HepG2 (cell line): Measurements from ENCODE around the gene TICAM2. TPM values are rescaled to one million over a fixed set of nuclear protein-coding genes. Genes with fewer than 3 reads are reported as not detected.

Experiments used
- ADNP ChIP-seq: sonication (generic); formaldehyde crosslinking; IDR thresholded peaks from 2 replicates; pipeline ENCODE4 v1.4.0; 2020; ENCODE audit warnings: missing genetic modification reagents
- BCL6 ChIP-seq: IDR thresholded peaks from 2 replicates; pipeline ENCODE4 v1.6.1; 2016; ENCODE audit warnings: missing genetic modification reagents, missing compliant biosample characterization
- BCLAF1 ChIP-seq: fragments of 450-650 bp; IDR thresholded peaks from 2 replicates; pipeline ENCODE4 v1.6.1; 2017; ENCODE audit warnings: mild to moderate bottlenecking
- CREM ChIP-seq, 2 experiments: sonication (generic) in 1 of 2; formaldehyde crosslinking in 1 of 2; IDR thresholded peaks; 2 replicates each; pipeline versions ENCODE4 v1.4.0 to v1.6.1; 2016 to 2020; ENCODE audit warnings: antibody characterized with exemption in 1 of 2, mild to moderate bottlenecking in 1 of 2, missing genetic modification reagents in 1 of 2
- FOXA3 ChIP-seq: IDR thresholded peaks from 2 replicates; pipeline ENCODE4 v1.6.1; 2016; ENCODE audit warnings: missing genetic modification reagents, missing compliant biosample characterization
- GABPA ChIP-seq, 2 experiments: IDR thresholded peaks; 2 replicates each; pipeline ENCODE4 v1.6.1; 2011 to 2016; ENCODE audit warnings: low read depth in 2 of 2, low read length in 1 of 2, missing biosample characterization in 1 of 2, missing genetic modification characterization in 1 of 2
- IKZF5 ChIP-seq: IDR thresholded peaks from 2 replicates; pipeline ENCODE4 v1.6.1; 2018; ENCODE audit warnings: missing genetic modification reagents, mild to moderate bottlenecking, missing compliant biosample characterization
- KAT8 ChIP-seq: IDR thresholded peaks from 2 replicates; pipeline ENCODE4 v1.6.1; 2016; ENCODE audit warnings: missing genetic modification reagents, missing compliant biosample characterization
- PHF20 ChIP-seq: sonication (generic); formaldehyde crosslinking; IDR thresholded peaks from 2 replicates; pipeline ENCODE4 v1.5.0; 2020; ENCODE audit warnings: mild to moderate bottlenecking, missing genetic modification reagents
- RAD21 ChIP-seq: fragments of 450-650 bp; formaldehyde crosslinking; IDR thresholded peaks from 2 replicates; pipeline ENCODE4 v1.5.0; 2020; ENCODE audit warnings: mild to moderate bottlenecking
- SP2 ChIP-seq: sonication (generic); formaldehyde crosslinking; IDR thresholded peaks from 2 replicates; pipeline ENCODE4 v1.5.1; 2020; ENCODE audit warnings: mild to moderate bottlenecking, missing genetic modification reagents
- TMF1 ChIP-seq: sonication (generic); formaldehyde crosslinking; IDR thresholded peaks from 2 replicates; pipeline ENCODE4 v1.8.1; 2022; ENCODE audit warnings: low read depth, missing genetic modification reagents
- TSC22D2 ChIP-seq: sonication (generic); formaldehyde crosslinking; IDR thresholded peaks from 2 replicates; pipeline ENCODE4 v1.5.1; 2020; ENCODE audit warnings: missing genetic modification reagents, mild to moderate bottlenecking, borderline replicate concordance
- ZGPAT ChIP-seq: IDR thresholded peaks from 2 replicates; pipeline ENCODE4 v1.6.1; 2016; ENCODE audit warnings: mild to moderate bottlenecking
- ZNF180 ChIP-seq: sonication (generic); formaldehyde crosslinking; IDR thresholded peaks from 2 replicates; pipeline ENCODE4 v1.4.0; 2020; ENCODE audit warnings: low read depth, missing genetic modification reagents, borderline replicate concordance
- ZNF562 ChIP-seq: sonication (generic); formaldehyde crosslinking; IDR thresholded peaks from 2 replicates; pipeline ENCODE4 v1.8.0; 2022; ENCODE audit warnings: missing genetic modification reagents, borderline replicate concordance
- ZNF616 ChIP-seq: sonication (generic); formaldehyde crosslinking; IDR thresholded peaks from 2 replicates; pipeline ENCODE4 v1.5.0; 2020; ENCODE audit warnings: low read depth, mild to moderate bottlenecking, missing genetic modification reagents
- ZNF772 ChIP-seq: sonication (generic); formaldehyde crosslinking; IDR thresholded peaks from 2 replicates; pipeline ENCODE4 v1.5.0; 2020; ENCODE audit warnings: mild to moderate bottlenecking, missing genetic modification reagents
- ZSCAN22 ChIP-seq: sonication (generic); formaldehyde crosslinking; IDR thresholded peaks from 2 replicates; pipeline ENCODE4 v1.4.0; 2020; ENCODE audit warnings: mild to moderate bottlenecking, missing genetic modification reagents
- polyA plus RNA-seq, 8 experiments: library from polyadenylated mRNA; depleted of rRNA in 3 of 8; stranded (reverse) in 7 of 8; unstranded in 1 of 8; fragments of >200 nt; fragmentation: Illumina TruSeq in 4 of 8; extraction: Trizol in 4 of 8; gene quantifications; 2 replicates each; pipeline versions ENCODE4 v1.2.1 to v1.2.3, GENCODE V29; 2011 to 2016; ENCODE audit warnings: low read depth in 4 of 8, missing spikeins in 1 of 8, mixed read lengths in 1 of 8; ENCODE audit not compliant: insufficient read depth in 1 of 8
- total RNA-seq, 5 experiments: library from RNA; depleted of rRNA; stranded (reverse); fragments of >200 nt; fragmentation: Illumina TruSeq; extraction: Trizol; gene quantifications; 2 replicates each; pipeline ENCODE4 v1.2.3, GENCODE V29; 2016; ENCODE audit warnings: low read depth in 1 of 5
- TF ChIP-seq, protein P1 (sequence below): sonication (generic); formaldehyde crosslinking; IDR thresholded peaks from 2 replicates; pipeline ENCODE4 v1.4.0; 2020; ENCODE audit warnings: mild to moderate bottlenecking, missing genetic modification reagents

Gene TICAM2
- total and polyA plus RNA-seq, 2 of the 13 experiments (the other 11 are each of a cell fraction or from before 2014, with no cell fraction given): 0.04 TPM; not detected in 1

GRCh38 chr5:115634343-115635132 lies 32.3 kb upstream of the TICAM2 start (continued):
- TF ChIP-seq BCLAF1 (no peak), ZNF616 (CRISPR knock-in tag) (no peak), TSC22D2 (no peak), ZNF180 (CRISPR knock-in tag) (no peak), RAD21 (peak; percentile 79), TMF1 (CRISPR knock-in tag) (no peak), GABPA (IDR thresholded peaks at IDR 0.05; ENCODE audit: low read depth, low read length) (no peak), GABPA (CRISPR knock-in tag; IDR thresholded peaks at IDR 0.05; ENCODE audit: low read depth) (peak; percentile 78), KAT8 (CRISPR knock-in tag) (peak; percentile 62; the same call in 1 of the 2 replicates), CREM (IDR thresholded peaks at IDR 0.05) (0 out of 2 replicates have a peak, but pooled peaks have one; percentile 24), CREM (CRISPR knock-in tag; IDR thresholded peaks at IDR 0.05) (no peak), BCL6 (0 out of 2 replicates have a peak, but pooled peaks have one; percentile 12), ZNF562 (CRISPR knock-in tag) (no peak), ZGPAT (CRISPR knock-in tag) (0 out of 2 replicates have a peak, but pooled peaks have one; percentile 32), PHF20 (CRISPR knock-in tag) (no peak), FOXA3 (CRISPR knock-in tag) (peak; percentile 36), IKZF5 (CRISPR knock-in tag) (peak; percentile 34; the same call in 1 of the 2 replicates), ZSCAN22 (CRISPR knock-in tag) (no peak), SP2 (CRISPR knock-in tag) (no peak), ZNF772 (CRISPR knock-in tag) (no peak), ADNP (no peak)
- TF ChIP-seq, protein P1, sequence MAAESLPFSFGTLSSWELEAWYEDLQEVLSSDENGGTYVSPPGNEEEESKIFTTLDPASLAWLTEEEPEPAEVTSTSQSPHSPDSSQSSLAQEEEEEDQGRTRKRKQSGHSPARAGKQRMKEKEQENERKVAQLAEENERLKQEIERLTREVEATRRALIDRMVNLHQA (CRISPR knock-in tag): no peak
